ENCODE data around the gene AFM. TPM values are rescaled to one million over a fixed set of nuclear protein-coding genes. Genes with fewer than 3 reads are reported as not detected.

AFM gene
- total RNA-seq, 1 experiment from 2014 or later, result not detected

DNA sequence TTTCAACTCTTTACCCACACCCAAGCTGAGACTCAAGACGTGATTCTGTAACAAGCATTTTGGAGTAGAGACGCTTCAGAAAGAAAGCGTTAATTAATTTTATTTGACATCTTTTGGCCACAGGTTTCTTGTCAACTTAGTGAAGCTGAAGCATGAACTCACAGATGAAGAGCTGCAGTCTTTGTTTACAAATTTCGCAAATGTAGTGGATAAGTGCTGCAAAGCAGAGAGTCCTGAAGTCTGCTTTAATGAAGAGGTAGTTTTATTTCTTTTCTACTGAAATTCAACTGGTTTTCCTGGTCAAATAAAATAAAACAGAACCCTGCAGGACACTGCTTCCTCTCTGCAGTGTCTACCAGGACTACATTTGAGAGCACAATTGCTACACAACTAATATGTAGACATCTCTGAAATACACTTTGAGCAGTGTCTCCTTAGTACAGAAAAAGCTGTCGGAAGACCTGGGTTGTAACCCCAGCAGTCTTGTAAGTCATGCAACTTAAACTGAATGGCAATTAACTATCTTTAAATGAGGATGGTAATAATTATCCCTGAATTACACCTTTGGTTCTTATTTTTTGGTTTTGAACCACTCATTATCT, 20.2 kb downstream of the AFM start:
- Histone ChIP-seq H2AFZ (ENCODE audit: low read depth, low read length, poor library complexity, severe bottlenecking) (no peak overlapping the region), H3K79me2 (ENCODE audit: insufficient read depth, low read length) (no peaks in the 10 kb centered on the region), H4K20me1 (ENCODE audit: insufficient read depth) (no peaks in the 10 kb centered on the region), H3K9me3 (ENCODE audit: control insufficient read depth in 1 of 2, insufficient read depth in 1 of 2, low read depth in 1 of 2, low read length in 2 of 2) (no peaks in the 10 kb centered on the region), H3K27me3 (ENCODE audit: insufficient read depth, low read length) (no peaks in the 10 kb centered on the region), H3K4me1 (ENCODE audit: control insufficient read depth in 1 of 2, insufficient read depth in 2 of 2, low read length in 2 of 2) (no peaks in the 10 kb centered on the region), H3K4me3 (replicated peaks in 1 of 2; ENCODE audit: low read depth in 1 of 2, low read length in 2 of 2) (no peak overlapping the region), H3K27ac (ENCODE audit: low read depth, low read length) (no peak overlapping the region), H3K4me2 (ENCODE audit: low read length) (no peak overlapping the region), H3K9ac (ENCODE audit: low read length) (no peak overlapping the region), H3K36me3 (ENCODE audit: control insufficient read depth in 1 of 2, insufficient read depth in 2 of 2, low read length in 2 of 2) (no peaks in the 10 kb centered on the region), H3K9me2 (ENCODE audit: insufficient read depth) (no peaks in the 10 kb centered on the region)
- ATAC-seq (no peak), DNase-seq (ENCODE audit: low read depth, low spot score) (no peak)
- TF ChIP-seq CBX3 (IDR thresholded peaks at IDR 0.05; ENCODE audit: low read depth), result no peak
- TF ChIP-seq, protein P1, sequence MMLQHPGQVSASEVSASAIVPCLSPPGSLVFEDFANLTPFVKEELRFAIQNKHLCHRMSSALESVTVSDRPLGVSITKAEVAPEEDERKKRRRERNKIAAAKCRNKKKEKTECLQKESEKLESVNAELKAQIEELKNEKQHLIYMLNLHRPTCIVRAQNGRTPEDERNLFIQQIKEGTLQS (IDR thresholded peaks at IDR 0.05), result no peak
- TF ChIP-seq RAD21 (IDR thresholded peaks at IDR 0.05; ENCODE audit: low read depth), result no peak
- TF ChIP-seq SRF (IDR thresholded peaks at IDR 0.05; ENCODE audit: low read depth), result no peak
- no peak for TF ChIP-seq TCF7L2 (IDR thresholded peaks at IDR 0.05; ENCODE audit: borderline replicate concordance, extremely low read depth, insufficient read depth, insufficient read length)
- TF ChIP-seq EGR1 (IDR thresholded peaks at IDR 0.05; ENCODE audit: low read depth), result no peak
- no peak for TF ChIP-seq FOSL1 (IDR thresholded peaks at IDR 0.05; ENCODE audit: low read depth)
- TF ChIP-seq EZH2phosphoT487 (IDR thresholded peaks at IDR 0.05; ENCODE audit: borderline replicate concordance), result no peak
- TF ChIP-seq, protein P2, sequence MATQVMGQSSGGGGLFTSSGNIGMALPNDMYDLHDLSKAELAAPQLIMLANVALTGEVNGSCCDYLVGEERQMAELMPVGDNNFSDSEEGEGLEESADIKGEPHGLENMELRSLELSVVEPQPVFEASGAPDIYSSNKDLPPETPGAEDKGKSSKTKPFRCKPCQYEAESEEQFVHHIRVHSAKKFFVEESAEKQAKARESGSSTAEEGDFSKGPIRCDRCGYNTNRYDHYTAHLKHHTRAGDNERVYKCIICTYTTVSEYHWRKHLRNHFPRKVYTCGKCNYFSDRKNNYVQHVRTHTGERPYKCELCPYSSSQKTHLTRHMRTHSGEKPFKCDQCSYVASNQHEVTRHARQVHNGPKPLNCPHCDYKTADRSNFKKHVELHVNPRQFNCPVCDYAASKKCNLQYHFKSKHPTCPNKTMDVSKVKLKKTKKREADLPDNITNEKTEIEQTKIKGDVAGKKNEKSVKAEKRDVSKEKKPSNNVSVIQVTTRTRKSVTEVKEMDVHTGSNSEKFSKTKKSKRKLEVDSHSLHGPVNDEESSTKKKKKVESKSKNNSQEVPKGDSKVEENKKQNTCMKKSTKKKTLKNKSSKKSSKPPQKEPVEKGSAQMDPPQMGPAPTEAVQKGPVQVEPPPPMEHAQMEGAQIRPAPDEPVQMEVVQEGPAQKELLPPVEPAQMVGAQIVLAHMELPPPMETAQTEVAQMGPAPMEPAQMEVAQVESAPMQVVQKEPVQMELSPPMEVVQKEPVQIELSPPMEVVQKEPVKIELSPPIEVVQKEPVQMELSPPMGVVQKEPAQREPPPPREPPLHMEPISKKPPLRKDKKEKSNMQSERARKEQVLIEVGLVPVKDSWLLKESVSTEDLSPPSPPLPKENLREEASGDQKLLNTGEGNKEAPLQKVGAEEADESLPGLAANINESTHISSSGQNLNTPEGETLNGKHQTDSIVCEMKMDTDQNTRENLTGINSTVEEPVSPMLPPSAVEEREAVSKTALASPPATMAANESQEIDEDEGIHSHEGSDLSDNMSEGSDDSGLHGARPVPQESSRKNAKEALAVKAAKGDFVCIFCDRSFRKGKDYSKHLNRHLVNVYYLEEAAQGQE (IDR thresholded peaks at IDR 0.05; ENCODE audit: low read depth), result no peak
- TF ChIP-seq ZNF274 (IDR thresholded peaks at IDR 0.05; ENCODE audit: low read depth, low read length), result no peak
- TF ChIP-seq EZH2 (IDR thresholded peaks at IDR 0.05), result no peak
- no peak for TF ChIP-seq POLR2A (IDR thresholded peaks at IDR 0.05; ENCODE audit: borderline replicate concordance, extremely low read depth, insufficient read depth, insufficient read length)
- TF ChIP-seq CEBPB (IDR thresholded peaks at IDR 0.05; ENCODE audit: low read depth), result no peak
- no peak for TF ChIP-seq SP1 (IDR thresholded peaks at IDR 0.05; ENCODE audit: low read depth)
- TF ChIP-seq YY1 (IDR thresholded peaks at IDR 0.05; ENCODE audit: extremely low read depth, insufficient replicate concordance, low read depth, low read length), result no peak
- TF ChIP-seq, protein P3, sequence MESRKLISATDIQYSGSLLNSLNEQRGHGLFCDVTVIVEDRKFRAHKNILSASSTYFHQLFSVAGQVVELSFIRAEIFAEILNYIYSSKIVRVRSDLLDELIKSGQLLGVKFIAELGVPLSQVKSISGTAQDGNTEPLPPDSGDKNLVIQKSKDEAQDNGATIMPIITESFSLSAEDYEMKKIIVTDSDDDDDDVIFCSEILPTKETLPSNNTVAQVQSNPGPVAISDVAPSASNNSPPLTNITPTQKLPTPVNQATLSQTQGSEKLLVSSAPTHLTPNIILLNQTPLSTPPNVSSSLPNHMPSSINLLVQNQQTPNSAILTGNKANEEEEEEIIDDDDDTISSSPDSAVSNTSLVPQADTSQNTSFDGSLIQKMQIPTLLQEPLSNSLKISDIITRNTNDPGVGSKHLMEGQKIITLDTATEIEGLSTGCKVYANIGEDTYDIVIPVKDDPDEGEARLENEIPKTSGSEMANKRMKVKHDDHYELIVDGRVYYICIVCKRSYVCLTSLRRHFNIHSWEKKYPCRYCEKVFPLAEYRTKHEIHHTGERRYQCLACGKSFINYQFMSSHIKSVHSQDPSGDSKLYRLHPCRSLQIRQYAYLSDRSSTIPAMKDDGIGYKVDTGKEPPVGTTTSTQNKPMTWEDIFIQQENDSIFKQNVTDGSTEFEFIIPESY (IDR thresholded peaks at IDR 0.05; ENCODE audit: extremely low read depth, insufficient replicate concordance, low read length), result no peak
- intact Hi-C loops (cut with micrococcal nuclease), result no loop called here
- ChIA-PET CTCF (no interaction called here), RAD21 (ENCODE audit: low non-redundant PET in 1 of 2, low total read pairs in 2 of 2, uncharacterized antibody in 2 of 2, unreplicated experiment in 2 of 2) (no interaction called here), POLR2A (no interaction called here)
- no TSS peak for BruUV-seq (replicated peaks)

All from HCT116 (cell line).